Gastrocnemius medialis (tissue), 4 donors: ENCODE results near the gene PHACTR3. TPM values are rescaled to one million over a fixed set of nuclear protein-coding genes. Genes with fewer than 3 reads are reported as not detected.

Experiments used
- ATAC-seq, 2 donors: fragments of 150-250 bp; one replicate each; pipeline ENCODE4 v1.9.1; 2016
- DNase-seq, 2 donors: peaks; one replicate each; pipeline ENCODE4 v3.0.0-alpha.2; 2019
- H3K27ac ChIP-seq, 4 donors: fragments of 200-600 bp; sonication (generic); 1 replicate in 1 of 4; 2 replicates in 3 of 4; pipeline ENCODE4 v1.5.1; 2016 to 2018; ENCODE audit warnings: mild to moderate bottlenecking in 2 of 4, moderate library complexity in 1 of 4
- H3K27me3 ChIP-seq, 3 donors: fragments of 200-600 bp; sonication (generic) in 2 of 3; 1 replicate in 1 of 3; 2 replicates in 2 of 3; pipeline versions ENCODE4 v1.5.1 to v1.6.0; 2016 to 2019; ENCODE audit warnings: mild to moderate bottlenecking in 1 of 3, moderate library complexity in 1 of 3
- H3K36me3 ChIP-seq, 2 donors: fragments of 200-600 bp; sonication (generic) in 1 of 2; one replicate each; pipeline ENCODE4 v1.5.1; 2017 to 2018
- H3K4me1 ChIP-seq, 2 donors: fragments of 200-600 bp; sonication (generic) in 1 of 2; one replicate each; pipeline ENCODE4 v1.5.1; 2016 to 2017; ENCODE audit warnings: mild to moderate bottlenecking in 2 of 2
- H3K4me3 ChIP-seq, 4 donors: fragments of 200-600 bp; sonication (generic) in 3 of 4; 1 replicate in 1 of 4; 2 replicates in 3 of 4; pipeline ENCODE4 v1.5.1; 2016 to 2019; ENCODE audit warnings: mild to moderate bottlenecking in 2 of 4
- H3K9me3 ChIP-seq, 3 donors: fragments of 200-600 bp; sonication (generic) in 2 of 3; 1 replicate in 1 of 3; 2 replicates in 2 of 3; pipeline ENCODE4 v1.5.1; 2016 to 2019
- POLR2A ChIP-seq, 2 donors: fragments of 450-650 bp; IDR thresholded peaks; one replicate each; pipeline ENCODE4 v1.6.1; 2017; ENCODE audit warnings: antibody characterized with exemption in 2 of 2, mild to moderate bottlenecking in 2 of 2, moderate library complexity in 2 of 2
- in situ Hi-C, 4 donors: fragments of 200-750 bp; cut with MboI; loops; one replicate each; pipeline versions ENCODE4 v1.15.0 to v1.8.0; 2017; ENCODE audit warnings: low sequenced_read_pairs in 4 of 4
- intact Hi-C: fragments of 100-400 bp; cut with DNase I; formaldehyde crosslinking; loops from one replicate; pipeline ENCODE4 v1.15.1; 2023; ENCODE audit warnings: low total_unique reads
- total RNA-seq, 4 donors: library from RNA; depleted of rRNA; stranded (reverse); fragments of >200 nt; gene quantifications; one replicate each; pipeline versions ENCODE4 v1.1.0 to v1.2.3, GENCODE V29; 2016
- TF ChIP-seq, protein P1 (sequence below), 5 experiments: fragments of 450-650 bp in 3 of 5; fragments of 200-600 bp in 2 of 5; sonication (generic) in 2 of 5; IDR thresholded peaks in 4 of 5; conservative IDR thresholded peaks in 1 of 5; 1 replicate in 4 of 5; 2 replicates in 1 of 5; pipeline ENCODE4 v1.5.1; 2016 to 2019; ENCODE audit warnings: antibody characterized with exemption in 5 of 5, mild to moderate bottlenecking in 3 of 5, moderate library complexity in 3 of 5

PHACTR3 gene
- total RNA-seq, 4 donors from 2014 or later: 0.24 to 1.1 (median 0.59) TPM; not detected in 1

DNA sequence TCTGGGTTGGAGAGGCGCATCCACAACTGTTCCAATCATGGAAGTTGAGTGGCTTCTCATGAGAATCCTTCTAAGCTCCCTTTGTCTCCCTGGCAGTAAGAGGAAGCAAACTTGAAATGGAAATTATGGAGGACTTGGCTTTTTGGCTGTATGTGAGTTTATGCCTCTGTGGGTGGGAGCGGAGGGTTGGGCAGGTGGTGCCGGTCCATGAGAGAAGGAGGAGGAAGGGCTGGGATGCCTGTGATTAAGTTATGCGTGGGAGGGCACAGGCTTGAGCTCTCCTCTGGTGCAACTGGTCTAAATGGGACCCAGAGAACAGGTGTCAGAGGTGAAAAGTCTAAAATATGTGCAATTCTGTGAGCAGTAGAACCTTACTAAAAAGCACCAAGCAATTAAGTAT lies 2.2 kb downstream of the PHACTR3 start:
- Histone ChIP-seq H3K27me3 (peaks cover 30 to 52% (median 49%) of the 10 kb centered on the region in 3 donors), H3K9me3 (no peaks in the 10 kb centered on the region), H3K27ac (no peak overlapping the region), H3K4me1 (no peaks in the 10 kb centered on the region), H3K4me3 (no peak overlapping the region), H3K36me3 (no peaks in the 10 kb centered on the region)
- TF ChIP-seq, protein P1, sequence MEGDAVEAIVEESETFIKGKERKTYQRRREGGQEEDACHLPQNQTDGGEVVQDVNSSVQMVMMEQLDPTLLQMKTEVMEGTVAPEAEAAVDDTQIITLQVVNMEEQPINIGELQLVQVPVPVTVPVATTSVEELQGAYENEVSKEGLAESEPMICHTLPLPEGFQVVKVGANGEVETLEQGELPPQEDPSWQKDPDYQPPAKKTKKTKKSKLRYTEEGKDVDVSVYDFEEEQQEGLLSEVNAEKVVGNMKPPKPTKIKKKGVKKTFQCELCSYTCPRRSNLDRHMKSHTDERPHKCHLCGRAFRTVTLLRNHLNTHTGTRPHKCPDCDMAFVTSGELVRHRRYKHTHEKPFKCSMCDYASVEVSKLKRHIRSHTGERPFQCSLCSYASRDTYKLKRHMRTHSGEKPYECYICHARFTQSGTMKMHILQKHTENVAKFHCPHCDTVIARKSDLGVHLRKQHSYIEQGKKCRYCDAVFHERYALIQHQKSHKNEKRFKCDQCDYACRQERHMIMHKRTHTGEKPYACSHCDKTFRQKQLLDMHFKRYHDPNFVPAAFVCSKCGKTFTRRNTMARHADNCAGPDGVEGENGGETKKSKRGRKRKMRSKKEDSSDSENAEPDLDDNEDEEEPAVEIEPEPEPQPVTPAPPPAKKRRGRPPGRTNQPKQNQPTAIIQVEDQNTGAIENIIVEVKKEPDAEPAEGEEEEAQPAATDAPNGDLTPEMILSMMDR (IDR thresholded peaks at IDR 0.05 in 4 of 5, conservative IDR thresholded peaks at IDR 0.05 in 1 of 5): no peak
- no peak for TF ChIP-seq POLR2A (IDR thresholded peaks at IDR 0.05)
- in situ Hi-C loops (no loop called here), intact Hi-C loops (no loop called here)
- no peak for DNase-seq
- no peak for ATAC-seq

DNA sequence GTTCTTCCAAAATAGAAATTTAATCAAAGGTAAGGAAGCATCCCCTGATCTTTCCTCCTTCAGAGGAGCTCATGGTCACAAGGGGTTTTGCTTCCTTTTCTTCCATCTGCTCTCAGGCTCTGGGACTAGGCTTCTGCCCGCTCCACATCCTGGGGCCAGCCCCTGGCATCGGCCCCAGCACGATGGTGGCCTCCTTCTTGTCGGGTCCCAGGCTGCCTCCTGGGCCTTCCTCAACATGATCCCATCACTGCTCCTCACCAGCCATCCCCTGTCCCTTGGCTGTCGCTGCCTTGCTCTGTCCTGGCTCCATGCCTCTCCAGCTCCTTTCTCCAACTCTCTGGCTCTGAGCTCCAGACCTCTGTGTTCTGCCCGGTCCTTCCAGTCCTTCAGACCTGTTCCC lies 4.1 kb downstream of the PHACTR3 start:
- peaks cover 23 to 42% (median 38%) of the 10 kb centered on the region in 3 donors for H3K27me3 ChIP-seq
- intact Hi-C loops (no loop called here), in situ Hi-C loops (no loop called here)
- no peaks in the 10 kb centered on the region for H3K36me3 ChIP-seq
- H3K4me1 ChIP-seq: no peaks in the 10 kb centered on the region
- no peak for TF ChIP-seq POLR2A (IDR thresholded peaks at IDR 0.05)
- TF ChIP-seq, protein P1 (IDR thresholded peaks at IDR 0.05 in 4 of 5, conservative IDR thresholded peaks at IDR 0.05 in 1 of 5): no peak
- no peak overlapping the region for H3K27ac ChIP-seq
- no peak overlapping the region for H3K4me3 ChIP-seq
- no peaks in the 10 kb centered on the region for H3K9me3 ChIP-seq
- no peak for ATAC-seq
- DNase-seq: no peak

DNA sequence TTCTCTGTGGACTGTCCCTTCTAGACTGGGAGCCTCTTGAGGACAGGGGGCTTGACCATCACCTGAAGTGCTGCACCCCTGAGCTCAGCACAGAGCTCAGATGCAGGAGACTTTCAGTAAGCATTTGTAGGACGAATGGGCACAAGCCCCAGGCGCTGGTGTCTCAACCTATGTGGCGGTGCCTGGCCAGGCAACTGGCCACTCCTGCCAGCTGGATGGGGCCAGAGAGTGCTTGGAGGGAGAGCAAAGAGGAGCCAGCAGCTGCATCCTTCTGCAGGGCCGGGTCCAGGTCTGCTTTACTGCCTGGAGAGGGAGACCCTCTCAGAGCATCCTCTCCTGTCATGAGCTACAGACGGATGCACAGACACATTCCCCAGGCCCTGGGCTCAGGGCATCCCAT lies 4.5 kb downstream of the PHACTR3 start:
- H3K4me3 ChIP-seq: no peak overlapping the region
- intact Hi-C loops (no loop called here), in situ Hi-C loops (no loop called here)
- no peaks in the 10 kb centered on the region for H3K4me1 ChIP-seq
- TF ChIP-seq, protein P1 (IDR thresholded peaks at IDR 0.05 in 4 of 5, conservative IDR thresholded peaks at IDR 0.05 in 1 of 5): no peak
- TF ChIP-seq POLR2A (IDR thresholded peaks at IDR 0.05): no peak
- H3K27ac ChIP-seq: no peak overlapping the region
- no peaks in the 10 kb centered on the region for H3K9me3 ChIP-seq
- ATAC-seq: no peak
- peaks cover 18 to 39% (median 33%) of the 10 kb centered on the region in 3 donors for H3K27me3 ChIP-seq
- DNase-seq: no peak
- no peaks in the 10 kb centered on the region for H3K36me3 ChIP-seq

DNA sequence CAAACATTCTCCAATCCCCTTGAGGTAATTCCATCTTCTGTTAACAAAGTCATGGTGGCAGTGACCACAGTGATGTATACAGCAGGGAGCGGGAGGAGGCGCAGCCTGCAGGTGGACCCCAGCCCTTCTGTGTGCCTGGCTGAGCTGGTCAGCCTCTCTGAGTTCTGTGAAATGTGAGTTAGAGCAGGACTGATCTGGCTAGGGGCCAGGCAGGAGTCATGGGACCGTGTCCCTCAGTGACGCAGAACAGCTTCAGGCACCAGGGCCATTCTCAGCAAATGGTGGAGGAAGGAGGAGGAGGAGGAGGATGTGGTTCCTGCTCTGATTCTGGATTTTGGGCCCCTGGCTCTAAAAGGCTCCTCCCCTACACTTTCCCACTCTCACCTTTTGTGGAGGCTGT lies 6.9 kb downstream of the PHACTR3 start:
- no peak for ATAC-seq
- TF ChIP-seq, protein P1 (IDR thresholded peaks at IDR 0.05 in 4 of 5, conservative IDR thresholded peaks at IDR 0.05 in 1 of 5): no peak
- TF ChIP-seq POLR2A (IDR thresholded peaks at IDR 0.05): no peak

DNA sequence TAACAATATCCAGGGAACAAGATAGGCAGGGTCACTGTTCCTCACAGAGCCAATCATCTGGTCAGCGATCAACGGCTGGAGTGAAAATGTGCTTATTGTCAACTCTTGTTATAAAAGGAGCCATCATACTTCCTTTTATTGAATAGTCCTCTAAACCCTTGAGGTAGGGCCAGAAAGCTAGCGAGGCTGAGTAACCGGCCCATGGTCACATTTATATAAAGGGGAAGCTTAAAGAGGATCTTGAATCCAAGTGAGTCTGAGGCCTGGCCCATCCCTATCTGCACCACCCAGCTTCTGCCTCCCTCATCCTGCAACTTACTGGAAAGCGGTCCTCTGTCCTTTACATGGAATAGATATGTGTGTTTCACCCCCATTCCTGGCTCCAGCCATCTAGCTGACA lies 9.5 kb downstream of the PHACTR3 start:
- Histone ChIP-seq H3K9me3 (no peaks in the 10 kb centered on the region), H3K36me3 (no peaks in the 10 kb centered on the region), H3K27me3 (peaks cover 0 to 6% (median 0%) of the 10 kb centered on the region in 3 donors), H3K4me3 (no peak overlapping the region), H3K4me1 (no peaks in the 10 kb centered on the region), H3K27ac (no peak overlapping the region)
- no peak for TF ChIP-seq POLR2A (IDR thresholded peaks at IDR 0.05)
- TF ChIP-seq, protein P1 (IDR thresholded peaks at IDR 0.05 in 4 of 5, conservative IDR thresholded peaks at IDR 0.05 in 1 of 5): no peak
- intact Hi-C loops (no loop called here), in situ Hi-C loops (no loop called here)
- no peak for DNase-seq
- ATAC-seq: no peak

More for the DNA sequence above, 6.9 kb downstream of the PHACTR3 start:
- Histone ChIP-seq H3K36me3 (no peaks in the 10 kb centered on the region), H3K27me3 (peaks cover 0 to 27% (median 12%) of the 10 kb centered on the region in 3 donors), H3K27ac (no peak overlapping the region), H3K4me3 (no peak overlapping the region), H3K4me1 (no peaks in the 10 kb centered on the region), H3K9me3 (no peaks in the 10 kb centered on the region)
- no peak for DNase-seq
- intact Hi-C loops (no loop called here), in situ Hi-C loops (no loop called here)
